HK-2 (cell line): ENCODE measurements around the gene DYNC1H1.

Source experiments
- DNase-seq: peaks from one replicate; pipeline ENCODE4 v3.0.0-alpha.2; 2018; ENCODE audit not compliant: unreplicated experiment

Gene DYNC1H1

GRCh38 chr14:102088012-102088792 is 123.8 kb downstream of the DYNC1H1 start:
- DNase-seq, result no peak

- DNase-seq, result no peak
Measured at GRCh38 chr14:102089621-102090343, 125.4 kb downstream of the DYNC1H1 start.

GRCh38 chr14:102090713-102091112 is 126.3 kb downstream of the DYNC1H1 start:
- no peak for DNase-seq

- DNase-seq, result no peak
Measured at GRCh38 chr14:102092806-102093205, 128.4 kb downstream of the DYNC1H1 start.

GRCh38 chr14:102094101-102094500 is 129.7 kb downstream of the DYNC1H1 start:
- no peak for DNase-seq

- DNase-seq, result no peak
Measured at GRCh38 chr14:102095231-102095870, 131.0 kb downstream of the DYNC1H1 start.

- DNase-seq, result no peak
Measured at GRCh38 chr14:102095871-102096568, 131.6 kb downstream of the DYNC1H1 start.

- peak; percentile 70 for DNase-seq
Measured at GRCh38 chr14:102096569-102097188, 132.3 kb downstream of the DYNC1H1 start.

- DNase-seq, result no peak
Measured at GRCh38 chr14:102097441-102098135, 133.2 kb downstream of the DYNC1H1 start.

GRCh38 chr14:102103062-102103695 is 138.8 kb downstream of the DYNC1H1 start:
- no peak for DNase-seq

GRCh38 chr14:102105369-102105768 is 141.0 kb downstream of the DYNC1H1 start:
- no peak for DNase-seq
